HG03378 (cell line): ENCODE data around the gene ITGBL1.

Experiments
- ATAC-seq: cut with Tn5 transposase; IDR thresholded peaks from one replicate; pipeline ENCODE4 v1.9.1; 2021; ENCODE audit warnings: mild to moderate bottlenecking, moderate library complexity; ENCODE audit not compliant: unreplicated experiment

ITGBL1 gene

GRCh38 chr13:101452519-101453485, at the start of gene ITGBL1:
ITGBL1 (plus strand) TSS chr13:101452675; CDS start chr13:101452834, 159 bp downstream.
- peak; percentile 92 for ATAC-seq

- ATAC-seq, result no peak
Observed at GRCh38 chr13:101406791-101407190, 45.7 kb upstream of the ITGBL1 start.

GRCh38 chr13:101408154-101408553, 44.3 kb upstream of the ITGBL1 start:
- no peak for ATAC-seq

- ATAC-seq, result no peak
Observed at GRCh38 chr13:101408992-101409656, 43.4 kb upstream of the ITGBL1 start.

- no peak for ATAC-seq
Observed at GRCh38 chr13:101412076-101412475, 40.4 kb upstream of the ITGBL1 start.

GRCh38 chr13:101415358-101416174, 36.9 kb upstream of the ITGBL1 start:
- ATAC-seq, result peak; percentile 46

- ATAC-seq, result no peak
Observed at GRCh38 chr13:101416181-101417042, 36.1 kb upstream of the ITGBL1 start, which contains the start of gene NALCN. NALCN (minus strand) TSS chr13:101416508; CDS start chr13:101399126, 17,382 bp downstream.

- no peak for ATAC-seq
Observed at GRCh38 chr13:101417043-101417406, 35.5 kb upstream of the ITGBL1 start.

GRCh38 chr13:101417501-101417900, 35.0 kb upstream of the ITGBL1 start:
- no peak for ATAC-seq

- no peak for ATAC-seq
Observed at GRCh38 chr13:101423872-101424271, 28.6 kb upstream of the ITGBL1 start.

- ATAC-seq, result no peak
Observed at GRCh38 chr13:101424381-101425155, 27.9 kb upstream of the ITGBL1 start.

GRCh38 chr13:101425156-101425471, 27.4 kb upstream of the ITGBL1 start:
- no peak for ATAC-seq

GRCh38 chr13:101425623-101426022, 26.9 kb upstream of the ITGBL1 start:
- no peak for ATAC-seq

GRCh38 chr13:101429733-101430132, 22.7 kb upstream of the ITGBL1 start:
- ATAC-seq, result no peak

- ATAC-seq, result no peak
Observed at GRCh38 chr13:101433895-101434294, 18.6 kb upstream of the ITGBL1 start.

GRCh38 chr13:101434486-101434885, 18.0 kb upstream of the ITGBL1 start:
- no peak for ATAC-seq

GRCh38 chr13:101447852-101448251, 4.6 kb upstream of the ITGBL1 start:
- no peak for ATAC-seq

- no peak for ATAC-seq
Observed at GRCh38 chr13:101449790-101450748, 2.4 kb upstream of the ITGBL1 start.
